NOMO-1 treated with DMSO at 0.1 percent for 48 hours (cell line): Measurements from ENCODE around the gene CIRBP.
"Not testable (repeated sequence)": the region's sequence is repeated elsewhere in the genome, so short reads cannot be mapped to it uniquely, and the experiment has no call there.

ENCODE experiments used
- DNase-seq: peaks from one replicate; lab custom pipeline; 2025; ENCODE audit not compliant: unreplicated experiment; lab: John Stamatoyannopoulos, UW

CIRBP gene

GRCh38 chr19:1290196-1290702 lies 21.1 kb downstream of the CIRBP start:
- no peak for DNase-seq

DNA sequence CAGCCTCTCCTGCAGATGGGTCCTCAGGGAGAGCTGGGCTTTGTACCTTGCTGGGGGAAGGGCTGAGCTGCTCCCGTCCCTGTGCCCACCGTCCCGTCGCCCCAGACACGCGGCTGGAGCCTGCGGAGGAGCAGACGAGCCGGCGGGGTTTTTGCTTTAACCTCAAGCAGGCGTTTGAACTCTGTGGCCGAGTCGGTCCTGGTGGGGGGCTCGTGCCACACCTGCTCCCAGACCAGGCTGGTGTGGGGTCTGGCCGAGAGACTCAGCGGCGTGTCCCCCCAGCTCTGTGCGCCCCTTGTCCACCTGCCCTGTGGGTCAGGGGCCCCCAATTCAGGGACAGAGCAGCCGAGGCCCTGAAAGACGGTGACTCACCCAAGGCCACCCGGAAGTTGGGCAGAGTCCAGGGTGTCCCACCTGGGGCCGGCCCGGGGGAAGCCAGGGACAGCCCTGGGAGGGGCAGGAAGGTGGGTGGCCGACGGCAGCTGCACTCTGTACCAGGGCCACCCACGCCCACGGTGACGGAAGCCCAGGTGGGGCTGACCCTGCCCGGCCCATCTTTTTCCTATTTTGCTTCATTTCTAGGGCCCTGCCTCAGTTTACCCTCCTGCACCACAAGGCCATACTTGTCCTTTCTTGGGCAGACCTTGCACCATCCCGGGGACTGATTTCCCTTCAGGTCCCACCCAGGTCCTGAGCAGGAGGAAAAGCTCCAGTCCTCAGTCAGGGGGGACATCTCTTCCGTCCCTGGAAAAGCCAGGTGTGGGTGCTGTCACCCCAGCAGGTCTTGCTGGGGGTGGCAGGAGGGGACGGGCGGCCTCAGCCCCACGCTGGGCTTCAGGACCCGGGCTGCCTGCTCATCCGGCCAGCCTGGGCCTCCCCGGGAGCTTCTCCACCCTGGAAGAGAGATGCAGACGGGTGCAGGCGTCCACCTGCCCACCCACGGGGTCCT lies 21.8 kb downstream of the CIRBP start:
- DNase-seq, result no peak

DNA sequence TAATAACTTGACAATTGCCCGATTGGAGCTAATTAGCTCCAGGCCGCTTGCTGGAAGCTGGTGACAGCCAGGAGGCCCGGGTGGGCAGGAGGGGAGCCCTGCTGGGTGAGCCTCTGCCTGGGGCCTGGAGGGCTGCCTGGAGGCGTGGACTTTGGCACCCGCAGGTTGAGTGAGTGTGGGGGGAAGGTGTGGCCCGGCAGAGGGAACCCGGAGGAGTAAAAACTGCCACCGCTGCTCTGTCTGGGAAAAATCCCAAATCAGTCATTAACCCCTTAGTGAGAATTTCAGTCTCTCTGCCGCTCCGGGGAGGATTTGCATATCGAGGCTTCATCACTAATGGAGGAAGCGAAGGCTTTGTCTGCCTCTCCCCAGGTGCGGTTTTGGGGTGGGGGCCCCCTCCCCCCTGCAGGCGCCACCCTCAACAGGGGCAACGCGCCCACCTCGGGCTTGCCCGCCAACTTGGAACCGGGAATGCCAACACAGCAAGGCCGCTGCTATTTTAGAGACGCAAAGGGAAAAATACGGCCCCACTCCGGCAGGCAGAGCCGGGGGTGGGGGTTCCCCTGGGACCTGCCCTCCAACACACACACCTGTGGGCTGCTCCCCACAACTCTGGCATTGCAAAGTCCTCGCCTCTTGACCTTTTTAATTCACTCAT lies 22.8 kb downstream of the CIRBP start:
- no peak for DNase-seq

- no peak for DNase-seq
These were observed 23.5 kb downstream of the CIRBP start for GRCh38 chr19:1292419-1293151.

GRCh38 chr19:1293782-1294604 lies 24.9 kb downstream of the CIRBP start:
- DNase-seq, result no peak

DNA sequence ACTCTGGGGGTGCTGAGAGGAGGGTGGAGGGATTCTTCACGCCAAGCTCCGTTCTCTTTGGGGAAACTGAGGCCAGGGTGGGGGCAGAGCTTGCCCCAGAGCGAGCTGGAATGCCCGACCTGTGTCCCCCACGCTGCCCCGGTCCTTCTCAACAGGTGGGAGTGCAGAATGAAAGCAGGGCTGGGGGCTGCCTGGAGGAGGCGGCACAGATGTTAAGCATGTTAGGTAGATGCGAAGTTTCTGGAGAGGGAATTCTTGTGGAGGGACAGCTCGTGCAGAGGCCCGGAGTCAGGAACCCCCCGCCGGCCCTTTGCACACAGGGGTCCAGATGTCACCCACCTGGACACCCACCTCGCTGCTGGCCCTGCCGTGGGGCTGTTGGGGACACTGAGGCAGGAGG lies 25.6 kb downstream of the CIRBP start:
- no peak for DNase-seq

DNA sequence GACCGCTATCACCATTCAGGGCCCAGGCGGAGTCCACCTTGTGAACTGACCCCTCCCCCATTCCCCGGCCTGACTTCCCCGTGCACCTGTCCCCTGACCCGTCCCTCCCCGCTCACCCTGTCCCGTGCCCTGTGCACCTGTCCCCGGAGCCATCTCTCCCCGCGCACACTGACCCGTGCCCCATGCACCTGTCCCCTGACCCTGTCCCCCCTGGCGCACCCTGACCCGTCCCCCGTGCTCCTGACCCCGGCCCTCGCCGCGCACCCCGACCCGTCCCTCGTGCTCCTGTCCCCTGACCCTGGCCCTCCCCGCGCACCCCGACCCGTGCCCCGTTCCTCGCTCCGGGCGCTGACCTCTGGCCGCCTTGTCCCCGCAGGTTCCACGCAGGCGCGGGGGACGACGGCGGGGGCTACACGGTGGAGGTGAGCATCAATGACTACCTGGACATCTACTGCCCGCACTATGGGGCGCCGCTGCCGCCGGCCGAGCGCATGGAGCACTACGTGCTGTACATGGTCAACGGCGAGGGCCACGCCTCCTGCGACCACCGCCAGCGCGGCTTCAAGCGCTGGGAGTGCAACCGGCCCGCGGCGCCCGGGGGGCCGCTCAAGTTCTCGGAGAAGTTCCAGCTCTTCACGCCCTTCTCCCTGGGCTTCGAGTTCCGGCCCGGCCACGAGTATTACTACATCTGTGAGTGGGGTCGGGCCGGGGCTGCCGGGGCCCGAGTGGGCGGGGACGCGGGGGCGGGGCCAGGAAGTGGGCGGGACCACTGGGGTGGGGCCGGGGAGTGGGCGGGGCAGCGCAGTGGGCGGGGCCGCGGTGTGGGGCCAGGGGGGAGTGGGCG lies 26.3 kb downstream of the CIRBP start:
- DNase-seq, result no peak

DNA sequence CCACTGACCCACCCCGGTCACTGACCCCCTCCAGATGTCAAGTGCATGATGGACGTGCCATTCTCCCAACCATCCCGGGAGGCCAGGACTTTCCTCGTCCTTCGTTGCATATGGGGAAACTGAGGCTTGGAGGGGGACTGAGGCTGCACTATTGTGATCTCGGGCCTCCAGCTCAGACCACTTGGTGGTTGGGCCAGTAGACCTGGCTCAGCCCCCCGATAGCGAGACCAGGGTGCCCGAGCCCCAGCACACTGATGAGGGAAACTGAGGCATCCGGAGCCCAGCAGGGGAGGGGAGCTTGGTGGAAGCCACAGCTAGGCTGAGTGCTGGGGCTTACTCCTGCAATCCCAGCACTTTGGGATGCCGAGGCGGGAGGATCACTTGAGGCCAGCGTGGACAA lies 26.9 kb downstream of the CIRBP start:
- no peak for DNase-seq

DNA sequence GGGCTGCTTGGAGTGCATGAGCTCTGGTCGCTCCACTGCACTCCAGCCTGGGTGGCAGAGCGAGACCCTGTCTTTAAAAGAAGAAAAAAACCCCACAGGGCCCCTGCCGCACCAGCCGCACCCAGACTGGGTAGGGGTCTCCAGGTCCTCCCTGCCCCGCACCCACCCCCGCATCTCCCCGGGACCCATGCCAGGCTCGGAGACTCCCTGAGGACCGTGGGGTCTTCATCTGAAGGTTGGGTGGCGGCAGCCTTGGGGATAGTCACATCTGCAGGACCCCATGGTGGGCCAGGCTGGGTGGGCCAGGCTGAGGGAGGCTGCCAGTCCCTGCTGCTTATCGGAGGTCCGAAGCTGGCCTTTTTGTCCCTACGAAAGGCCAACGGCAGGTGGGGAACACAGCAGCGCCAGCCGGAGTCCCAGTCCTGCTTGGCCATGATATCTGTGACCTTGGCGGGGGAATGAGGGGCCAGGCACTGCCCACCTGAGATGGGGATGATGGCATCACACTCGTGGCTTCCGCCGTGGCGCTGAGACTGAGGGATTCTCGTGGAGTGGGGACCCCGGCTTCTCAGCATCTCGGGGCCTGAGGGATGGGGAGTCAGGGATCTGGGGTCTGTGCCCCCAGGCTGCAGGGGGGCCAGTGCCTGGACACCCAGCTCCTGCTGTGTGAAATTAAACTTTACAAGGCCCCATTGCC lies 27.6 kb downstream of the CIRBP start:
- no peak for DNase-seq

GRCh38 chr19:1298235-1298634 lies 29.1 kb downstream of the CIRBP start:
- DNase-seq, result no peak

GRCh38 chr19:1299801-1300200 lies 30.7 kb downstream of the CIRBP start:
- DNase-seq, result no peak

DNA sequence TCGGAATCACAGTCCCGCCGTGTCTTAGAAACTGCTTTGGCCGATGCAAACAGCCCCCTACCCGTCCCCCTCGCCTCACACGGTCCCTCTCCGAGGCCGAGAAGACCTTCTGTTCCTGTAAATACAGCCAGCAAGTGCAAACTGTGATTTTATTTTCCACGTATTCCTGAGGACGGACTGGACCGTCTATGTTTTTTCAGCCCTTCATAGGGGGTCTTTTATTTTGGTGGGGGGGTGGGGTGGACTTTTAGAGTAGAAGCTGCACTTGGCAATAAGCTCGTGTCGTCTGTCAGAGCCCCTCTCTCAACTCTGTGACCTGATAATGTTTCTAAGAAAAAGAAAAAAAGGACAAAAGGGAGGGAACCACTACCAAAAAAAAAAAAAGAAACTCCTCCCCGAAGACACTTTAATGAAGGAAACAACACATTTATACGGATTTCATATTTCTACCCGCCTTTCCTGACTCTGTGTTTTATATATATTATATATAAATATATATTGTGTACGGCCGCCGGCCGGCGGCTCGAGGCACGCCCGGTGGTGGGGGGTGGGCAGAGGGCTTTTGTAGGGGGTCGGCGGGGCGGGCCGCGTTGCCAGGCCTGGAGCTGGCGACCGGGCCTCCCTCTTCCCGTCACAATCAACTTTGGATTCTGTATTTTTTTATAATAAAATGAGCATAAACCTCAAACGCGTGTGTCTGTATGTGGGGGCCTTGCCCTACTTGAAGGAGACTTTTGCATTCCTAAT lies 31.8 kb downstream of the CIRBP start:
- no peak for DNase-seq

GRCh38 chr19:1302533-1303239 lies 33.6 kb downstream of the CIRBP start:
- DNase-seq, result no peak

GRCh38 chr19:1304197-1304924 lies 35.2 kb downstream of the CIRBP start:
- no peak for DNase-seq

GRCh38 chr19:1305354-1305753 lies 36.2 kb downstream of the CIRBP start:
- DNase-seq, result not testable (repeated sequence)

GRCh38 chr19:1307320-1307719 lies 38.2 kb downstream of the CIRBP start:
- DNase-seq, result no peak

DNA sequence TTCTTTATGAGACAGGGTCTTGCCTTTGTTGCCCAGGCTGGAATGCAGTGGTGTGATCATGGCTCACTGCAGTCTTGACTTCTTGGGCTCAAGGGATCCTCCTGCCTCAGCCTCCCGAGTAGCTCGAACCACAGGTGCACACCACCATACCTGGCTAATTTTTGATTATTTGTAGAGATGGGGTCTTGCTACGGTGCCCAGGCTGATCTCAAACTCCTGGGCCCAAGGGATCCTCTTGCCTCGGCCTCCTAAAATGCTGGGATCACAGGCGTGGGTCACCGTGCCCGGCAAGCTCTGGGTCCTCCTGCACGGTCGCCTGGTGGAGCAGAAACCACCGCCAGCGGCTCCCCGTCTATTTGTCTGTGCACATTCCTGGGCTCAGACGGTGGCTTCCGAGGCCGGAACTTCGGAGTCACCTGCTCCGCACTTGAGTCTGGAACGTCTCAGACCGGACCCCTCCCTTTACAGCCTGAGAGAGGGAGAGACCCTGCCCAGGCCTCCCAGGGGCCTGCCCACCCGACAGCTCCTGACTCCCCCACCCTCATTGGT lies 38.7 kb downstream of the CIRBP start:
- no peak for DNase-seq
